HG03469 (cell line): ENCODE measurements around the gene LDLRAD3.

Experiments
- ATAC-seq: cut with Tn5 transposase; IDR thresholded peaks from one replicate; pipeline ENCODE4 v1.9.1; 2021; ENCODE audit warnings: mild to moderate bottlenecking, moderate library complexity, moderate number of reproducible peaks; ENCODE audit not compliant: unreplicated experiment

LDLRAD3 gene

GRCh38 chr11:36222831-36223635 is 279.2 kb downstream of the LDLRAD3 start:
- ATAC-seq = no peak

- ATAC-seq = no peak
These were observed 280.5 kb downstream of the LDLRAD3 start for GRCh38 chr11:36224209-36224882.

DNA sequence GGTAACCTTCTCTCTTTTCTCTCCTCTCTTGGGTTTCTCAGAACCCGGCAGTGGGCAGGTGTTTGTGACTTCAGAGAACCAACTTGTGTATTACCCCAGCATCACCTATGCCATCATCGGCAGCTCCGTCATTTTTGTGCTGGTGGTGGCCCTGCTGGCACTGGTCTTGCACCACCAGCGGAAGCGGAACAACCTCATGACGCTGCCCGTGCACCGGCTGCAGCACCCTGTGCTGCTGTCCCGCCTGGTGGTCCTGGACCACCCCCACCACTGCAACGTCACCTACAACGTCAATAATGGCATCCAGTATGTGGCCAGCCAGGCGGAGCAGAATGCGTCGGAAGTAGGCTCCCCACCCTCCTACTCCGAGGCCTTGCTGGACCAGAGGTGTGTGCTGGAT is 283.2 kb downstream of the LDLRAD3 start:
- no peak for ATAC-seq

GRCh38 chr11:36228689-36229088 is 284.8 kb downstream of the LDLRAD3 start:
- no peak for ATAC-seq

GRCh38 chr11:36229091-36229705 is 285.3 kb downstream of the LDLRAD3 start:
- no peak for ATAC-seq

- no peak for ATAC-seq
These were observed 287.2 kb downstream of the LDLRAD3 start for GRCh38 chr11:36230779-36231699.

GRCh38 chr11:36233204-36233603 is 289.3 kb downstream of the LDLRAD3 start:
- ATAC-seq = no peak

GRCh38 chr11:36234825-36235224 is 291.0 kb downstream of the LDLRAD3 start:
- ATAC-seq = no peak

DNA sequence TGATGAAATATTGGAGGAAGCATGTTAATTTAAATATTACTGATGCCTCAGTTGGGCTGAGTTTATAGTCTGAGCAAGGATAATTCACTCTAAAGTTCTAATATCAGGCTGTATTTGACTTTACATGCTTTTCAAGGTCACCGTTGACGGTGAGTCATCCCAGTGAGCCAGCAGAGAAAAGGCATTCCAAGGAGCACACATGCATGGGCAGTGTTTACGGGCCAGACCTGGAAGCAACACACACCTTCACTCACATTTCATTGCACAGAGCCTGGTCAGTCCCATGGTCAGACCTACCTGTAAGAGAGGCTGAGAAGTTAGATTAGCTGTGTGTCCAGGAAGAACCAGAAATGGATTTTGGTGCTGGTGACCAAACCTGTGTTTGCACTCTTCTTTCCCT is 291.9 kb downstream of the LDLRAD3 start:
- no peak for ATAC-seq

- no peak for ATAC-seq
These were observed 293.5 kb downstream of the LDLRAD3 start for GRCh38 chr11:36237391-36237790.

DNA sequence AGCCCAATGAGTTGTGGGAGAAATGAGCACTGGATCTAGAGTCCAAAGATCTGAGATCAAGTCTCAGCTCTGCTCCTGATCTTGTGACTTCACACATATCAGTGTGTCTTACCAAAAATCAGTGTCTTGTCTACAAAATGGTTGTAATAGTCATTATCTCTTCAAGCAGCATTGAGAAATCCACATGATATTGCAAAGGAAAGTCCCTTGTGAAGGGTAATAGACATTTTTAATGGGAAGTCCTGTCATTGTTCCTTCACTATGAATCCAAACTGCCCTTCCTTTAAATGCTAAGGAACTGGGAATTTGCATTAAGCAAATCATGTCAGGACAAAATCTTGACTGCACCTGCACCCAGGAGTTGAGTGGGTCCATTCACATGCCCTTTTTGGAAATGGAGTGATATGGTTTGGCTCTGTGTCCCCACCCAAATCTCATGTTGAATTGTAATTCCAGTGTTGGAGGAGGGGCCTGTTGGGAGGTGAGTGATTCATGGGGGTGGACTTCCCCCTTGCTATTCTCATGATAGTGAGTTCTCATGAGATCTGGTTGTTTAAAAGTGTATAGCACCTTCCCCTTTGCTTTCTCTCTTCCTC is 294.3 kb downstream of the LDLRAD3 start:
- no peak for ATAC-seq

DNA sequence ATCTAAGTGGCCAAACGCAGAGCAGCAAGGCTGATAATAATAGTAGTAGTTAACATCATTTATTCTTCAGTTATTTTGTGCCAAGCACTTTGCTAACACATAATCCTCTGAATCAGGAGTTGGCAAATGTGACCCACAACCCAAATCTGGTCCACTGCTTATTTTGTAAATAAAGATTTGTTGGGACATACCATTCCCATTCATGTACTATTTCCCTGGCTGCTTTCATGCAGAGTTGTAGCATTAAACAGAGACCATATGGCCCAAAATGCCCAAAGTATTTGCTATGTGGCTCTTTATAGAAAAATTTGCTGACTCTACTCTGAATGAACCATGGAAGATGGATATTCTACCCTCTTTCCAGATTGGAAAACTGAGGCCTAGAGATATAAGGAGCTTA is 295.0 kb downstream of the LDLRAD3 start:
- no peak for ATAC-seq

DNA sequence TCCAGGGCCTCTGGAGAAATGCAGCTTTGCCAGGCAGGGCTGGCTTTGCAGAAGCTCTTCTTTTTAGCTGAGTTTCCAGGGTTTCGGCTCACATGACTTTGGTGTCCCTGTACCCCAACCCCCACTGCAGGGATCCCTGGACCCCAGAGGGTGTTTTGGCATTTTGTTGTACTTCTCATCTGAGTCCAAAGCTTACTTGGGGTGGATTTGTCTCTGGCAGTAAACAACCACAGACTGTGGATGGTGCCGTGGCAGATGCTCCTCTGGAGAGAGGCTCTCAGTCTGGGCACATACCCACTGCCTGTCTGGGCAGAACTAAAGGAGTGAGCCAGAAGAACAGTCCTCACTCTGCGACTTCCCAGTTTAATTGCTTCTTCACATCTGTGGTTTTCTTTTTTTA is 295.8 kb downstream of the LDLRAD3 start:
- ATAC-seq = no peak

DNA sequence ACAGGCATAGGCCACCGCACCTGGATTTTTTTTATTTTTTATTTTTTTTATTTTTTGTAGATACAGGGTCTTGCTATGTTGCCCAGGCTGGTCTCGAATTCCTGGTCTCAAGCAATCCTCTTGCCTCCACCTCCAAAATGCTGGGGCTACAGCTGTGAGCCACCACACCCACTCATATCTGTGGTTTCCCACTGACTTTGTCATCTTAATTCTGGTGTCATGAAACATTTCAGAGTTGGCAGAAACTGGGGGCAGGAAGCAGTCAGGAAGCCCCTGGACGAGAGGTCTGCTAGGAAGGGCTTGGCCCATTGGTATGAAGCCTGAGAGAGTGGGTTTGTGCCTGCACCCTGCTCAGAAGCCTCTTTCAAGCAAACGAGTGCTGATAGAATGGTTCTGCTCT is 296.3 kb downstream of the LDLRAD3 start:
- no peak for ATAC-seq

DNA sequence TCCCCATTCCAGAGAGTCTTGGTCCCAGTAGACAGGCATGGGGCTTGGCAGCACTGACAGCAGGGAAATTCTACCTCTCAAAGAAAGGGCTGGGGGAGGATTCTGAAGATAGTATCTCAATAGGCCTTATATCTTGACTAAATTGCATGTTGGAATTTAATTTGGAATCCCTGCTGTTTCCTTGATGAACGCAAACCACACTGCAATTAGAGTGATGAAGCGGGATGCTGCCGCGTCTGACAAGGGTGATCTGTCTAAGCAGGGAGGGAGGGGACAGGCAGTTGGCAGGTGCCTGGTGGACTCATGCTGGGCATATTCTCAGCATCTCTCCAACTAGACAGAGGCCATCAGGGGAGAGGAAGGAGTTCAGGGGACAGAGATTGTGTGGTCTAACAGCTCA is 296.9 kb downstream of the LDLRAD3 start:
- no peak for ATAC-seq

DNA sequence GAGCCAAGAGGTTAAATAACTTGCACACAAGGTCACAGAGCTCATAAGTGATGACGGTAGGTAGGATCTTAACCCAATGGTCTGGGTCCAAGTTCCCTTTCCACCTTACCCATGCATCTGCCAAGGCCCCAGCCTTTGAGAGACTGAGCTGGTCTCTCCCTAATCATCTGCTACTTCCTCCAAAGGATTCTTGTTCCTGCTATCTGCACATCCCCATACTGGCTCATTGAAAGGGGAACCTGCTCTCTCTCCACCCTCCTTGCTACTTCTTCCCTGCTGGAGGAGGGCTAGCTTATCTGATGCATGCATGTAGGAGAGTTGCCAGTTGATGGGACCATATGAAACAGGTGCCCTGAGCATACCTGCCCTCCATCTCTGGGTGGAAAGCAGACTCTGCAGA is 297.6 kb downstream of the LDLRAD3 start:
- ATAC-seq = no peak

DNA sequence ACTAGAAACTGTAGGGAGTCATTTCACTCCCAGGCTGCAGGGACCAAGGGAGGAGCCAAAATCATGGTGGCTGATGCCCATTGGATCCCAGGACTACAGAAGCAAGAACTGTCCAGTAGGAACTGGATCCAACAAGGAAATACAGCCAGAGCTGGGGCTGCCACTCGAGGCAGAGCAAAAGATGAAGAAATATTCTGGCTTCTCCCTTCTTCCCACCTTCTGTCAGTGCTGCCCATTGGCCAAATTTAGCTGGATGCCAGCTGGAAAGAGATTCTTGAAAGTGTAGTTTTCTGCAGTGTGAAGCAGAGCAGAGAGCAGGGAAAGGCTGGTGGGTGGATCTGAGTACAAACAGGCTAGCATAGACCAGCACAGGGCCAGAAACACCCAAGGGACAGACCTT is 299.8 kb downstream of the LDLRAD3 start:
- no peak for ATAC-seq

GRCh38 chr11:36247493-36247892 is 303.6 kb downstream of the LDLRAD3 start:
- ATAC-seq = no peak

DNA sequence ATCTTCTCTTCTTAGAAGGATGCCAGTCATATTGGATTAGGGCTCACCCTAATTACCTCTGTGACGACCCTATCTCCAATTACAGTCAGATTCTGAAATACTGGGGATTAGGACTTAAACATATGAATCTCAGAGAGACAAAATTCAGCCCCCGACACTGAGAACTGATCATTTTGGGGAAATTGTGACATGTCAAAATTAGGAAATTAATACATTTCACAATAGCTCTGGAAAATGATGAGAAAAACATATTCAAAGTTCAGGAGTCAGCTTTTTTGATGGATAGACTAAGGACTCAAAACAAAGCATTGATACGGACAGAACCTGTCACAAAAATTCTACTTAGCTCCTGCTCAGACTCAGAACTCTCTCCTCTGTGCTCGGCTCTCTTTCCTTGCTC is 304.6 kb downstream of the LDLRAD3 start:
- no peak for ATAC-seq

DNA sequence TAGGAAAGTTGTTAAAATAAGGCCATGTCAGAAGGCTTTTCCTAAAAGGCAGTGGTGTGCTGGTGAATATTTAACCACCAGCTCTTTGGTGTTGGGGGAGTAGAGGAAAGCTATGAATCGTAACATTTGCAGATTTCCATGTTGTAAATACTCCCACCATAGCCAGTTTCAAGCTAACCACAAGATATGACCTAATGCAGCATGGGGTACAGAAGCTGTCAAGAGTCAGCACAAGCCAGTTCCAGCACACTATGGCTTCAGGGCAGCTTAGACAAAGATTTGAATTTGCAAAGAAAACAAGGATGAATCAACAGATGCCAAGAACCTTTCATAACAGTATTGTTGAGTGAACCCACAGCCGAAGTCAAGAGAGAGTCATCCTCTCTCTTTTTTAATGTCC is 305.4 kb downstream of the LDLRAD3 start:
- no peak for ATAC-seq

GRCh38 chr11:36251823-36252222 is 308.0 kb downstream of the LDLRAD3 start:
- ATAC-seq = no peak
